Measurements from ENCODE around the gene SPRYD7.
"Not testable (repeated sequence)": the region's sequence is repeated elsewhere in the genome, so short reads cannot be mapped to it uniquely, and the experiment has no call there.

SPRYD7 gene

DNA sequence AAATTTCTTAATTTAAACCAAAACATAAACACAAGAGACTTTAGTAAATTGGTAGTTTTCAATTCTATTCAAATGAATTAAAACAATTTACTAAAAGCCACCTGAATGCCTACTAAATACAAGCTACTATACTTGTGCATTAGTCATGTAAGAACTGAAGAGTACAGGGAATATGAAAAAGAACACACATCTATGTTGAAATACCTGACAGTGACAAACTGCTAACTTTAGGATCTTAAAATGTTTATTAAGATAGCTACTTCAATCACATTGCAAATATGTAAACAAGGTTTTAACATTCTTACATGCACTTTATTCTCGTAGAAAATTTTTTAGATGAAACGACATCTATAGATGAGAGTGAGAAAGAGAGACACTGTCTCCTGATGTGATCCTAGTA is 4.1 kb downstream of the SPRYD7 start:
- DNase-seq, result no peak

DNA sequence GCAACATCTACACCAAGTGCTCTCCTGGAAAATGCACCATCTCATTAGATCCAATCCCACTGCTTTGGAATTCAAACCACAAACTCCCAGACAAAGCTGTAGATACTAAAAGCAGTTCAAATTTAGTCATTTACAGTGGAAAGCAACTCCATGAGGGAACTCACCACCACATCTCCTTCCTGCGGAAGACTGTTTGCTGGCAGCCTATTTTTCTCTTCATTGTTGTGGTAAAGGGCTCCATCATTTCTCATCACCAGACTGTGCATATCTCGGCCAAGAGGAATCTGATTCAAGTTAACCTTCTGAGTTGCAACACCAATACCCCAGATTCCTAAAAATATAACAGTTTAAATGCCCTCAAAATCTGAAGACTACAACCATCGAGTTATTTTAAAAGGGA is 8.4 kb downstream of the SPRYD7 start:
- DNase-seq, result no peak

DNA sequence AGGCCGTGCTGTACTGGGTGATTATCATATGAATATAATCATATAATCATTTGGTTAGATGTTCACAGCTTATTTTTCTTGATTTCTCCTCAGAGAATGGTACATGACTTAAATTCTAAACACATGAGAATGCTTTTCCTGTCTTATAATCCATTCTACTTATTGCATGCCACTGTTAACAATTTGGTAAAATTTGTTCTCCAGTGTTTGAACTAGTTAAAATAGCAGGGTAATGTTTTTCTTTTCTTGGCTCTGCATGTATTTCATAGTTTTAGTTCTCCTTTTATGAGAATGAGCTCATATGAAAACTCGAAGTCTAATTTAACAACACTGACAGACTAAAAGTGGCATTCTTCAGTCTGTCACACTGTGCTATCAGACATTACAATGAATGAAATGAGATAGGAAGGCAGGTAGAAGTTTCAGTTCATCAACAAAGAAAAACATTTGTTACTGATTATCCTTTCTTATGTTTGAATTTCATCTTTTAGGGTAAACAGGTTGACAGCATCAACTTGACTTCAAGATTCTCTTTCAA is 10.2 kb downstream of the SPRYD7 start:
- DNase-seq, result no peak

GRCh38 chr13:49922301-49922700 is 13.8 kb downstream of the SPRYD7 start:
- no peak for DNase-seq

GRCh38 chr13:49920969-49921368 is 15.2 kb downstream of the SPRYD7 start:
- not testable (repeated sequence) for DNase-seq

DNA sequence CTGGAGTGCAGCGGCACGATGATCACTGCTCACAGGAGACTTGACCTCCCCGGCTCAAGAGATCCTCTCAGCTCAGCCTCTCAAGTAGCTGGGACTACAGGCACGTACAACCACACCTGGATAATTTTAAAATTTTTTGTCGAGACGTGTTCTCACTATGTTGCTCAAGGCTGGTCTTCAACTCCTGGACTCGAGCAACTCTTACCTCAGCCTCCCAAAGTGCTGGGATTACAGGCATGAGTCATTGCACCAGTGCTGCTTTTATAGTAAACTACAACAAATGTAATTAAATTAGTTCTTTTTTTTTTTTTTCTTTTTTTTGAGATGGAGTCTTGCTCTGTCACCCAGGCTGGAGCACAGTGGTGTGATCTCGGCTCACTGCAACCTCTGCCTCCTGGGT is 18.0 kb downstream of the SPRYD7 start:
- not testable (repeated sequence) for DNase-seq

- no peak for DNase-seq
Measured at GRCh38 chr13:49914947-49915346, 21.2 kb downstream of the SPRYD7 start.

DNA sequence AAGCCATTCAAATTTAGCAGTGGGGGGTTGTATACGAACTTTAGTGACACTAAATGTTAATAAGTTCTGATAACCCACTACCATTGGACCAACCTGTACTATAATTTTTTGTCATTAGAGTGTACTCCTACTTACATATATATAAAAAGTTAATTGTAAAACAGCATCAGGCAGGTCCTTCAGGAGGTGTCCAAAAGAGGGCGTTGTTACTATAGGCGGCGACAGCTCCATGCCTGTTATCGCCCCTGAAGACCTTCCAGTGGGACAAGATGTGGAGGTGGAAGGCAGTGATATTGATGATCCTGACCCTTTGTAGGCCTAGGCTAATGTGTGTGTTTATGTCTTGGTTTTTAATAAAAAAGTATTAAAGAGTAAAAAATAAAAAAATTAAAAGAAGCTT is 27.5 kb downstream of the SPRYD7 start:
- DNase-seq, result no peak

- peak; percentile 7 for DNase-seq
Measured at GRCh38 chr13:49904729-49905456, 31.2 kb downstream of the SPRYD7 start.

DNA sequence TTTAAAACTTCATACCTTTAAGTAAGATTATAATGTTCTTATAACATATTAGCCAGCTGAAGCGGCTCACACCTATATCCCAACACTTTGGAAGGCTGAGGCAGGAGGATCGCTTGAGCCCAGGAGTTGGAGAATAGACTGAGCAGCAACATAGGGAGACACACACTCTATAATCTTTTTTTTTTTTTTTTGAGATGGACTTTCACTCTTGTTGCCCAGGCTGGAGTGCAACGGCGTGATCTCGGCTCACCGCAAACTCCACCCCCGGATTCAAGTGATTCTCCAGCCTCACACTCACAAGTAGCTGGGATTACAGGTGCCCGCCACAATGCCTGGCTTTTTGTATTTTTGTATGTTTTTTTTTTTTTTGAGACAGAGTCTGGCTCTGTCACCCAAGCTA is 37.3 kb downstream of the SPRYD7 start:
- no peak for DNase-seq

DNA sequence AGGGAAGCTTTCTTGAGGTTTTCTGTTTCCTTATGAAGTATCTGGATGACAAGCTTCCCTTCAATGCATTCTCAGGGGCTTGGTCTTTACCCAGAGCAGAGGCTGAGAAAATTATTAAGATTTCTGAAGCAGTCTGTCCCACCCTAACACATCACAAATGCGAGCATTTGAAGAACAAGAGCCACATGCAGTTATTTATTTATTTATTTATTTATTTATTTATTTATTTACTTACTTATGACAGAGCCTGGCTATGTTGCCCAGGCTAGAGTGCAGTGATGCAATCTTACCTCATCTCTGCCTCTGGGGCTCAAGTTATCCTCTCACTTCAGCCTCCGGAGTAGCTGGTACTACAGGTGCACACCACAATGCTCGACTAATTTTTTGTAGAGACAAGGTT is 38.4 kb downstream of the SPRYD7 start:
- DNase-seq, result no peak

- no peak for DNase-seq
Measured at GRCh38 chr13:49895826-49896225, 40.3 kb downstream of the SPRYD7 start.

- no peak for DNase-seq
Measured at GRCh38 chr13:49893591-49893990, 42.5 kb downstream of the SPRYD7 start.

- no peak for DNase-seq
Measured at GRCh38 chr13:49890376-49890775, 45.8 kb downstream of the SPRYD7 start.

GRCh38 chr13:49878682-49879081 is 57.5 kb downstream of the SPRYD7 start:
- no peak for DNase-seq

DNA sequence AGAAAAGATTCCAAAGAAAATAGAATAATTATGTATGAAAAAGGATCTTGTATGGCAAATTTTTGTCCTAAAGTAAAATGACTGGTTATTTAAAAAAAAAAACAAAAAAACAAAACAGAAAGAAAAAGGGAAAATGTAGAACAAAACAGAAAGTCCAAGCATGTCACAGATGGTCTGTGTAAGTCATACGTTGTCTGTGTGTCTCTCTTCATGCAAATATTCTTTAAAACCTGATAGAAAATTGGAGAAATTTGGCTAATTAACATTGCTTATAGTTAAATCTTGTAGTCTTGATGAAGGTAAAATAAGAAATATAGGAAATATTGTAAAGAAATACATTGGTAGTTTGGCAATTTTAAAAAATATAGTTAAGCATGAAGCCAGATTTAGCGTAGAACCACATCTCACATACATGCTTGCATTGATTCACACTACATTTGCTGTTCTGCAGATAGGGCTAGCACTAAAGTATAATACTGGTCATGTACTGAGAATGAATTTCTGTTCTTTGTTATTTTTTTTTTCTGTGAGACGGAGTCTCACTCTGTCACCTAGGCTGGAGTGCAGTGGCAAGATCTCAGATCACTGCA is 58.4 kb downstream of the SPRYD7 start:
- no peak for DNase-seq

- DNase-seq, result no peak
Measured at GRCh38 chr13:49874430-49874829, 61.7 kb downstream of the SPRYD7 start.

GRCh38 chr13:49869519-49869918 is 66.6 kb downstream of the SPRYD7 start:
- no peak for DNase-seq

GRCh38 chr13:49867834-49868233 is 68.3 kb downstream of the SPRYD7 start:
- DNase-seq, result no peak

- DNase-seq, result no peak
Measured at GRCh38 chr13:49865218-49865617, 70.9 kb downstream of the SPRYD7 start.

DNA sequence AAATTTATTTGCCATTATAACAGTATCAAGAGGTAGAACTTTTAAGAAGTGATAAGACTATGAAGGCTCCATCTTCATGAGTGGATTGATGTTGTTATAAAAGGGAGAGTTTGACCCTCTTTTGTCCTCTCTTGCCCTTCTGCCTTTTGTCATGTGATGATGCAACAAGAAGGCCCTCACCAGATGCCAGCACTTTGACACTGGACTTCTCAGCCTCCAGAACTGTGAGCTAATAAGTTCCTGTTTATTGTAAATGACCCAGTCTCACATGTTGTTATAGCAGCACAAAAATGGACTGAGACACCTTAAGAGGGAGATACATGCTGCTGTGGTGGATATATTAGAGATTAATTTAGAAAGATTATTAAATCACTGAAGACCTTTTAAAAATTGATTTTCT is 71.6 kb downstream of the SPRYD7 start:
- DNase-seq, result no peak
